Kidney epithelial cell (primary cell): ENCODE data around the gene LRP8. TPM values are rescaled to one million over a fixed set of nuclear protein-coding genes. Genes with fewer than 3 reads are reported as not detected.

ENCODE experiments used
- DNase-seq: peaks from one replicate; pipeline ENCODE4 v3.0.0-alpha.2; 2010; ENCODE audit warnings: low read depth
- H3K27me3 ChIP-seq: 2 replicates; pipeline ENCODE4 v1.6.0; 2011; ENCODE audit warnings: low read length; ENCODE audit not compliant: control insufficient read depth, insufficient read depth
- H3K36me3 ChIP-seq: 2 replicates; pipeline ENCODE4 v1.5.1; 2011; ENCODE audit warnings: low read length; ENCODE audit not compliant: control insufficient read depth, insufficient read depth
- H3K4me3 ChIP-seq: 2 replicates; pipeline ENCODE4 v1.5.1; 2011; ENCODE audit warnings: low read depth, mild to moderate bottlenecking, control low read depth, low read length
- total RNA-seq: library from RNA; depleted of rRNA; stranded (reverse); fragments of >200 nt; gene quantifications from 2 replicates; pipeline ENCODE4 v1.2.3, GENCODE V29; 2015
- TF ChIP-seq, protein P1 (sequence below): IDR thresholded peaks from 2 replicates; pipeline ENCODE4 v1.5.1; 2011; ENCODE audit warnings: mild to moderate bottlenecking, moderate library complexity, low read length, control low read depth, inconsistent platforms; ENCODE audit not compliant: insufficient read depth, poor library complexity, severe bottlenecking

LRP8 gene
- total RNA-seq, 1 donor from 2014 or later, result 7.5 TPM

- DNase-seq, result no peak
- TF ChIP-seq, protein P1, sequence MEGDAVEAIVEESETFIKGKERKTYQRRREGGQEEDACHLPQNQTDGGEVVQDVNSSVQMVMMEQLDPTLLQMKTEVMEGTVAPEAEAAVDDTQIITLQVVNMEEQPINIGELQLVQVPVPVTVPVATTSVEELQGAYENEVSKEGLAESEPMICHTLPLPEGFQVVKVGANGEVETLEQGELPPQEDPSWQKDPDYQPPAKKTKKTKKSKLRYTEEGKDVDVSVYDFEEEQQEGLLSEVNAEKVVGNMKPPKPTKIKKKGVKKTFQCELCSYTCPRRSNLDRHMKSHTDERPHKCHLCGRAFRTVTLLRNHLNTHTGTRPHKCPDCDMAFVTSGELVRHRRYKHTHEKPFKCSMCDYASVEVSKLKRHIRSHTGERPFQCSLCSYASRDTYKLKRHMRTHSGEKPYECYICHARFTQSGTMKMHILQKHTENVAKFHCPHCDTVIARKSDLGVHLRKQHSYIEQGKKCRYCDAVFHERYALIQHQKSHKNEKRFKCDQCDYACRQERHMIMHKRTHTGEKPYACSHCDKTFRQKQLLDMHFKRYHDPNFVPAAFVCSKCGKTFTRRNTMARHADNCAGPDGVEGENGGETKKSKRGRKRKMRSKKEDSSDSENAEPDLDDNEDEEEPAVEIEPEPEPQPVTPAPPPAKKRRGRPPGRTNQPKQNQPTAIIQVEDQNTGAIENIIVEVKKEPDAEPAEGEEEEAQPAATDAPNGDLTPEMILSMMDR, result no peak
- Histone ChIP-seq H3K27me3 (peaks cover 2% of the 10 kb centered on the region), H3K4me3 (no peak overlapping the region), H3K36me3 (no peaks in the 10 kb centered on the region)
Observed at GRCh38 chr1:53343831-53344668, 16.2 kb upstream of the LRP8 start.

- DNase-seq, result no peak
- TF ChIP-seq, protein P1, result no peak
- H3K36me3 ChIP-seq, result no peaks in the 10 kb centered on the region
- H3K4me3 ChIP-seq, result no peak overlapping the region
- no peaks in the 10 kb centered on the region for H3K27me3 ChIP-seq
Observed at GRCh38 chr1:53342735-53343470, 15.0 kb upstream of the LRP8 start.

DNA sequence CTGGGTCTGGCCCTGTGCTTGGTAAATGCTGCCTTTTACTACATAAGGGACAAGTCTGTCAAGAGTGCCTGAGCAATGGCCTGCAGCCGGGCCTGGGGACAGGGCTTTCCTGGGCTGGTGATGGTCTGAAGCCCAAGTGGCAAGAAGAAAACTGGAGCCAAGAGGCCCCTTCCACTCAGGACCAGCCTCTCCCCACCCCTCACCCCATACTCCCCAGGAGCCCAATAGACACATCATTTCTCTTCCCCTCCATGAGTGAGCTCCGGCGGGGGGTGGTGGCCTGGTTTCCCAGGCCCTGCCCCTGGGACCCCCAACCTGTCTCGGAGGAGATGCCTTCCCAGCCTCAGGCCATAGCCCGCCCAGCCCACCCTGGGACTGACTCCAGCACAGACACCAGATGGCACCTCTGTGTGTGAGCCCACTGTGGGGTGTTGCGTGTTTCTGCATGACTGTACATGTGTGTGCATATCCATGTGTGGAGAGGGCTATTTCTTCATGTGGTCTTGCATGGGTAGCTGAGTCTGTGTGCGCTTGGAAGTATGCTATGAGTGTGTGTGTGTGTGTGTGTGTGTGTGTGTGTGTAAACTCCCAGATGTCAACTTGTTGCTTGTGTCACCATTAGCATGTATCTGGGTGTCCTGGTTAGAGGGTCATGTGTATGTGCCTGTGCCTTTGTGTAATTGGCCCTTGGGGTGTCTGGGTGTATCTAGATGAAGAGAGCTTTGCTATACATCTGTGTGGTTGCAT lies 14.3 kb upstream of the LRP8 start:
- TF ChIP-seq, protein P1, result no peak
- H3K36me3 ChIP-seq, result no peaks in the 10 kb centered on the region
- no peak overlapping the region for H3K4me3 ChIP-seq
- H3K27me3 ChIP-seq, result no peaks in the 10 kb centered on the region
- no peak for DNase-seq

GRCh38 chr1:53341521-53341895 lies 13.6 kb upstream of the LRP8 start:
- TF ChIP-seq, protein P1, result no peak
- Histone ChIP-seq H3K36me3 (no peaks in the 10 kb centered on the region), H3K27me3 (no peaks in the 10 kb centered on the region), H3K4me3 (no peak overlapping the region)
- no peak for DNase-seq

- TF ChIP-seq, protein P1, result no peak
- no peaks in the 10 kb centered on the region for H3K36me3 ChIP-seq
- no peak for DNase-seq
- no peaks in the 10 kb centered on the region for H3K27me3 ChIP-seq
- H3K4me3 ChIP-seq, result no peak overlapping the region
Observed at GRCh38 chr1:53340660-53341520, 13.0 kb upstream of the LRP8 start.
